ENCODE data around the gene INSIG2. TPM values are rescaled to one million over a fixed set of nuclear protein-coding genes. Genes with fewer than 3 reads are reported as not detected.

The INSIG2 gene
- total and polyA plus RNA-seq, 2 of the 4 experiments (the other 2 are of a cell fraction), result 9.1 to 11.7 TPM

DNA sequence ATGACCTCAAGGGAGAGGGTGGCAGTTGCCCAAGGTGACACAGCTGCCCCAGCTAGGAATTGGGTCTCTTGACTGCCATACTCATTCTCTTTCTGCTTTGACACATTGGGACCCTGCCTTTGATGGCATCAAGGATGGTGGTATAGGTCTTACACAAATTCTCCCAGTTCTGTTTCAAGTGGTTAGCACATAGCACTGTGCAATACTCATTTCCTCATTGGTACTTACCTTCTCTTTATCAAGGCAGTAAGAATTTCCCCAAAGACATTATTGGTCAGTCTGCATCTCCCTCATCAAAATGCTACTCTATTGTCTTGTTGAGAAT is 38.5 kb upstream of the INSIG2 start:
- no peaks in the 10 kb centered on the region for H3K9me1 ChIP-seq (ENCODE audit: insufficient read depth, low read length)
- no peak overlapping the region for H2AK9ac ChIP-seq (replicated peaks; ENCODE audit: low read depth, low read length, poor library complexity)
- peaks cover 23% of the 10 kb centered on the region for H3K27me3 ChIP-seq (ENCODE audit: control insufficient read depth, insufficient read depth, low read length)
- no peak overlapping the region for H2BK120ac ChIP-seq (ENCODE audit: low read depth, low read length)
- TF ChIP-seq, protein P1, sequence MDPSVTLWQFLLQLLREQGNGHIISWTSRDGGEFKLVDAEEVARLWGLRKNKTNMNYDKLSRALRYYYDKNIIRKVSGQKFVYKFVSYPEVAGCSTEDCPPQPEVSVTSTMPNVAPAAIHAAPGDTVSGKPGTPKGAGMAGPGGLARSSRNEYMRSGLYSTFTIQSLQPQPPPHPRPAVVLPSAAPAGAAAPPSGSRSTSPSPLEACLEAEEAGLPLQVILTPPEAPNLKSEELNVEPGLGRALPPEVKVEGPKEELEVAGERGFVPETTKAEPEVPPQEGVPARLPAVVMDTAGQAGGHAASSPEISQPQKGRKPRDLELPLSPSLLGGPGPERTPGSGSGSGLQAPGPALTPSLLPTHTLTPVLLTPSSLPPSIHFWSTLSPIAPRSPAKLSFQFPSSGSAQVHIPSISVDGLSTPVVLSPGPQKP (IDR thresholded peaks at IDR 0.05; ENCODE audit: borderline replicate concordance, low read depth, low read length), result no peak
- no peak for TF ChIP-seq CHD1 (IDR thresholded peaks at IDR 0.05; ENCODE audit: low read depth, low read length)
- TF ChIP-seq CEBPB (IDR thresholded peaks at IDR 0.05; ENCODE audit: low read depth, low read length), result no peak
- TF ChIP-seq RFX5 (IDR thresholded peaks at IDR 0.05; ENCODE audit: low read depth, low read length), result no peak
- no peak for TF ChIP-seq USF2 (IDR thresholded peaks at IDR 0.05; ENCODE audit: low read depth, low read length)
- no peak for TF ChIP-seq FOS (IDR thresholded peaks at IDR 0.05; ENCODE audit: low read depth, low read length)
- no peak for TF ChIP-seq RAD21 (IDR thresholded peaks at IDR 0.05; ENCODE audit: low read length)
- TF ChIP-seq, protein P2, sequence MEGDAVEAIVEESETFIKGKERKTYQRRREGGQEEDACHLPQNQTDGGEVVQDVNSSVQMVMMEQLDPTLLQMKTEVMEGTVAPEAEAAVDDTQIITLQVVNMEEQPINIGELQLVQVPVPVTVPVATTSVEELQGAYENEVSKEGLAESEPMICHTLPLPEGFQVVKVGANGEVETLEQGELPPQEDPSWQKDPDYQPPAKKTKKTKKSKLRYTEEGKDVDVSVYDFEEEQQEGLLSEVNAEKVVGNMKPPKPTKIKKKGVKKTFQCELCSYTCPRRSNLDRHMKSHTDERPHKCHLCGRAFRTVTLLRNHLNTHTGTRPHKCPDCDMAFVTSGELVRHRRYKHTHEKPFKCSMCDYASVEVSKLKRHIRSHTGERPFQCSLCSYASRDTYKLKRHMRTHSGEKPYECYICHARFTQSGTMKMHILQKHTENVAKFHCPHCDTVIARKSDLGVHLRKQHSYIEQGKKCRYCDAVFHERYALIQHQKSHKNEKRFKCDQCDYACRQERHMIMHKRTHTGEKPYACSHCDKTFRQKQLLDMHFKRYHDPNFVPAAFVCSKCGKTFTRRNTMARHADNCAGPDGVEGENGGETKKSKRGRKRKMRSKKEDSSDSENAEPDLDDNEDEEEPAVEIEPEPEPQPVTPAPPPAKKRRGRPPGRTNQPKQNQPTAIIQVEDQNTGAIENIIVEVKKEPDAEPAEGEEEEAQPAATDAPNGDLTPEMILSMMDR (conservative IDR thresholded peaks at IDR 0.05; ENCODE audit: low read depth, low read length), result no peak
- TF ChIP-seq RCOR1 (IDR thresholded peaks at IDR 0.05; ENCODE audit: insufficient replicate concordance, low read length), result no peak
- no peak for TF ChIP-seq MAFK (IDR thresholded peaks at IDR 0.05; ENCODE audit: low read depth, low read length)
- TF ChIP-seq BHLHE40 (IDR thresholded peaks at IDR 0.05; ENCODE audit: low read depth, low read length), result no peak
- TF ChIP-seq MXI1 (IDR thresholded peaks at IDR 0.05; ENCODE audit: borderline replicate concordance, low read depth, low read length), result no peak
- TF ChIP-seq MAZ (IDR thresholded peaks at IDR 0.05; ENCODE audit: borderline replicate concordance, low read depth, low read length), result no peak
- no peak for TF ChIP-seq NFE2L2 (IDR thresholded peaks at IDR 0.05; ENCODE audit: low read depth, low read length)
- TF ChIP-seq SMC3 (IDR thresholded peaks at IDR 0.05; ENCODE audit: low read depth, low read length), result no peak
- TF ChIP-seq POLR2A (IDR thresholded peaks at IDR 0.05; ENCODE audit: low read depth, low read length), result no peak
- no peaks in the 10 kb centered on the region for H3K79me1 ChIP-seq (ENCODE audit: low read depth in 1 of 2, low read length in 2 of 2)
- H4K91ac ChIP-seq (ENCODE audit: insufficient read depth, low read depth, low read length), result no peak overlapping the region
- no peaks in the 10 kb centered on the region for H3K4me1 ChIP-seq (ENCODE audit: control insufficient read depth, insufficient read depth, low read length)
- no peaks in the 10 kb centered on the region for H3K9me3 ChIP-seq (ENCODE audit: control insufficient read depth, insufficient read depth, low read length)
- ChIA-PET POLR2A (ENCODE audit: unreplicated experiment) (no interaction called here), CTCF (no interaction called here)
- no peak overlapping the region for H2BK5ac ChIP-seq (ENCODE audit: low read depth, low read length, poor library complexity, severe bottlenecking)
- no peak overlapping the region for H4K8ac ChIP-seq (ENCODE audit: low read depth in 2 of 2, low read length in 2 of 2)
- H3K18ac ChIP-seq (ENCODE audit: low read depth, low read length), result no peak overlapping the region
- no peak overlapping the region for H2BK15ac ChIP-seq (ENCODE audit: low read depth, low read length)
- H3K36me3 ChIP-seq (ENCODE audit: control insufficient read depth, insufficient read depth, low read length), result no peaks in the 10 kb centered on the region
- H3K27ac ChIP-seq (ENCODE audit: insufficient read depth, low read length), result no peak overlapping the region
- H3K4ac ChIP-seq (ENCODE audit: low read depth, low read length), result no peak overlapping the region
- DNase-seq (no peak), ATAC-seq (ENCODE audit: low read depth) (no peak)
- H3K23ac ChIP-seq (ENCODE audit: low read depth, low read length), result no peak overlapping the region
- no peak overlapping the region for H2AK5ac ChIP-seq (ENCODE audit: low read depth, low read length)
- no peak overlapping the region for H3K4me2 ChIP-seq (ENCODE audit: low read depth, low read length)
- intact Hi-C loops (cut with micrococcal nuclease), result loop anchor here (5.0 kb wide), 1 partner anchor 153 kb away; no protein-coding TSS in a partner anchor
- H3K9ac ChIP-seq (ENCODE audit: low read depth, low read length), result no peak overlapping the region
- H4K20me1 ChIP-seq (ENCODE audit: insufficient read depth, low read length), result no peaks in the 10 kb centered on the region
- H3K14ac ChIP-seq (replicated peaks; ENCODE audit: low read depth, low read length), result no peak overlapping the region
- H3K56ac ChIP-seq (ENCODE audit: extremely low read depth, insufficient read depth, low read length), result no peak overlapping the region
- H3K4me3 ChIP-seq (ENCODE audit: insufficient read depth, low read depth, low read length), result no peak overlapping the region
- no TSS peak for BruUV-seq (replicated peaks)
- dilution Hi-C loops (cut with HindIII; ENCODE audit: low sequenced_read_pairs, unreplicated experiment), result no loop called here
- H4K5ac ChIP-seq (ENCODE audit: low read depth, low read length), result no peak overlapping the region
- no peak overlapping the region for H2AFZ ChIP-seq (replicated peaks; ENCODE audit: low read length, poor library complexity)
- in situ Hi-C loops (cut with MboI; ENCODE audit: low sequenced_read_pairs), result loop anchor here (25.0 kb wide), 1 partner anchor 813 kb away; no protein-coding TSS in a partner anchor
- no peak overlapping the region for H2BK20ac ChIP-seq (ENCODE audit: low read depth, low read length)
